PC-3 (cell line): ENCODE results near the gene LMO1. TPM values are rescaled to one million over a fixed set of nuclear protein-coding genes. Genes with fewer than 3 reads are reported as not detected.

Source experiments
- ATAC-seq: fragments of 200-7000 bp; cut with Tn5 transposase; 2 replicates; pipeline ENCODE4 v1.9.1; 2020; ENCODE audit warnings: mild to moderate bottlenecking, moderate library complexity
- BruUV-seq: library from RNA; stranded (reverse); fragments of 400-500 nt; replicated peaks from 2 replicates; lab custom pipeline; 2021; lab: Mats Ljungman, UMichigan
- CTCF ChIA-PET: fragments of 300-600 bp; sonication (Branson Sonifier 250); formaldehyde crosslinking; loops from one replicate; lab custom pipeline; 2022; ENCODE audit warnings: antibody characterized with exemption; lab: Charles Lee
- POLR2A ChIA-PET: fragments of 300-600 bp; sonication (Branson Sonifier 250); formaldehyde crosslinking; loops from one replicate; lab custom pipeline; 2022; ENCODE audit warnings: antibody characterized with exemption; ENCODE audit not compliant: unreplicated experiment; lab: Charles Lee
- DNase-seq: peaks from one replicate; pipeline ENCODE4 v3.0.0-alpha.2; 2015
- H2AFZ ChIP-seq: fragments of 300-600 bp; sonication (generic); 2 replicates; pipeline ENCODE4 v1.6.0; 2016; ENCODE audit warnings: antibody characterized with exemption, low read length
- H3F3A ChIP-seq: fragments of 300-600 bp; sonication (generic); one replicate; pipeline ENCODE4 v1.6.0; 2017; ENCODE audit warnings: antibody characterized with exemption, low read length, control low read depth, mild to moderate bottlenecking; ENCODE audit not compliant: unreplicated experiment
- H3K27ac ChIP-seq: fragments of 300-600 bp; sonication (generic); 2 replicates; pipeline ENCODE4 v1.5.1; 2016; ENCODE audit warnings: mild to moderate bottlenecking, low read length
- H3K27me3 ChIP-seq: fragments of 300-600 bp; sonication (generic); 2 replicates; pipeline ENCODE4 v1.6.1; 2016; ENCODE audit warnings: low read length, mixed read lengths
- H3K36me3 ChIP-seq: fragments of 300-600 bp; sonication (generic); 2 replicates; pipeline ENCODE4 v1.6.1; 2016; ENCODE audit warnings: low read depth, mixed run types, low read length, mixed read lengths
- H3K4me1 ChIP-seq: fragments of 300-600 bp; sonication (generic); 2 replicates; pipeline ENCODE4 v1.5.1; 2016; ENCODE audit warnings: low read length; ENCODE audit not compliant: insufficient read depth
- H3K4me2 ChIP-seq: fragments of 300-600 bp; sonication (generic); 2 replicates; pipeline ENCODE4 v1.6.0; 2016; ENCODE audit warnings: low read length
- H3K4me3 ChIP-seq: fragments of 300-600 bp; sonication (generic); 2 replicates; pipeline ENCODE4 v1.5.1; 2016; ENCODE audit warnings: mild to moderate bottlenecking, low read length, mixed read lengths
- H3K79me2 ChIP-seq: fragments of 300-600 bp; sonication (generic); 2 replicates; pipeline ENCODE4 v1.6.1; 2017; ENCODE audit warnings: low read length, mixed read lengths
- H3K9ac ChIP-seq: fragments of 300-600 bp; sonication (generic); 2 replicates; pipeline ENCODE4 v1.6.0; 2016; ENCODE audit warnings: mild to moderate bottlenecking, low read length
- H3K9me2 ChIP-seq: fragments of 300-600 bp; sonication (generic); replicated peaks from 2 replicates; pipeline ENCODE4 v1.6.1; 2016; ENCODE audit warnings: mixed run types, low read length, mixed read lengths
- H3K9me3 ChIP-seq: fragments of 300-600 bp; sonication (generic); 2 replicates; pipeline ENCODE4 v1.6.1; 2016; ENCODE audit warnings: low read length, mixed read lengths
- H4K20me1 ChIP-seq: fragments of 300-600 bp; sonication (generic); 2 replicates; pipeline ENCODE4 v1.6.1; 2016; ENCODE audit warnings: low read length, mixed read lengths
- CTCF ChIP-seq: fragments of 300-600 bp; sonication (generic); conservative IDR thresholded peaks from 2 replicates; pipeline ENCODE4 v1.5.1; 2017; ENCODE audit warnings: antibody characterized with exemption, low read depth, mild to moderate bottlenecking, low read length
- EZH2 ChIP-seq: fragments of 300-600 bp; sonication (generic); IDR thresholded peaks from one replicate; pipeline ENCODE4 v1.6.1; 2017; ENCODE audit warnings: antibody characterized with exemption, mild to moderate bottlenecking, low read length; ENCODE audit not compliant: unreplicated experiment
- EZH2phosphoT487 ChIP-seq: fragments of 300-600 bp; sonication (generic); IDR thresholded peaks from 2 replicates; pipeline ENCODE4 v1.6.1; 2018; ENCODE audit warnings: mild to moderate bottlenecking, antibody characterized with exemption, low read length, borderline replicate concordance
- intact Hi-C: fragments of 100-400 bp; cut with micrococcal nuclease; formaldehyde crosslinking; loops from 2 replicates; pipeline ENCODE4 v1.9.0; 2023
- total RNA-seq: library from RNA; depleted of rRNA; stranded (reverse); fragments of >200 nt; gene quantifications from 2 replicates; pipeline ENCODE4 v1.2.3, GENCODE V29; 2014

The LMO1 gene
- total RNA-seq, 1 experiment from 2014 or later = 0.15 TPM

- Histone ChIP-seq H4K20me1 (no peaks in the 10 kb centered on the region), H3K79me2 (no peaks in the 10 kb centered on the region), H3K9me3 (no peaks in the 10 kb centered on the region), H3K27me3 (peaks cover 31% of the 10 kb centered on the region), H3F3A (no peaks in the 10 kb centered on the region), H3K9ac (no peak overlapping the region), H3K4me2 (no peak overlapping the region), H3K27ac (no peak overlapping the region), H2AFZ (no peak overlapping the region), H3K4me1 (no peaks in the 10 kb centered on the region), H3K4me3 (no peak overlapping the region), H3K9me2 (no peaks in the 10 kb centered on the region), H3K36me3 (no peaks in the 10 kb centered on the region)
- ChIA-PET POLR2A (no interaction called here), CTCF (no interaction called here)
- no peak for ATAC-seq
- DNase-seq = no peak
- intact Hi-C loops = no loop called here
- no peak for TF ChIP-seq EZH2
- no peak for TF ChIP-seq EZH2phosphoT487
- no TSS peak for BruUV-seq
These were observed 25.8 kb upstream of the LMO1 start for GRCh38 chr11:8289492-8289918.

- no peak for ATAC-seq
- Histone ChIP-seq H3F3A (no peaks in the 10 kb centered on the region), H3K36me3 (no peaks in the 10 kb centered on the region), H3K4me1 (no peaks in the 10 kb centered on the region), H3K27me3 (peaks cover 25% of the 10 kb centered on the region), H3K4me3 (no peak overlapping the region), H3K9me2 (no peaks in the 10 kb centered on the region), H3K79me2 (no peaks in the 10 kb centered on the region), H3K27ac (no peak overlapping the region), H3K9ac (no peak overlapping the region), H4K20me1 (no peaks in the 10 kb centered on the region), H3K4me2 (no peak overlapping the region), H3K9me3 (no peaks in the 10 kb centered on the region), H2AFZ (no peak overlapping the region)
- BruUV-seq = no TSS peak
- DNase-seq = no peak
- CTCF ChIA-PET = no interaction called here
- POLR2A ChIA-PET = no interaction called here
- intact Hi-C loops = no loop called here
- TF ChIP-seq CTCF = no peak
These were observed 25.3 kb upstream of the LMO1 start for GRCh38 chr11:8288824-8289491.

- CTCF ChIA-PET = no interaction called here
These were observed 24.6 kb upstream of the LMO1 start for GRCh38 chr11:8288166-8288772.

More at GRCh38 chr11:8288166-8288772, 24.6 kb upstream of the LMO1 start:
- H3K27me3 ChIP-seq = peaks cover 18% of the 10 kb centered on the region
- no peak overlapping the region for H3K9ac ChIP-seq
- H2AFZ ChIP-seq = no peak overlapping the region
- no peak for ATAC-seq
- BruUV-seq = no TSS peak
- H3K4me3 ChIP-seq = no peak overlapping the region
- no peaks in the 10 kb centered on the region for H3K4me1 ChIP-seq
- no peaks in the 10 kb centered on the region for H3K36me3 ChIP-seq
- DNase-seq = peak; percentile 20
- H3K4me2 ChIP-seq = no peak overlapping the region
- POLR2A ChIA-PET = no interaction called here
- no peaks in the 10 kb centered on the region for H3K9me3 ChIP-seq
- H3F3A ChIP-seq = no peaks in the 10 kb centered on the region
- H4K20me1 ChIP-seq = no peaks in the 10 kb centered on the region
- H3K79me2 ChIP-seq = no peaks in the 10 kb centered on the region
- no peaks in the 10 kb centered on the region for H3K9me2 ChIP-seq
- intact Hi-C loops = no loop called here
- H3K27ac ChIP-seq = no peak overlapping the region
- TF ChIP-seq EZH2 (no peak), EZH2phosphoT487 (no peak), CTCF (no peak)
